Measurements from ENCODE around the gene BNIPL.

DNA sequence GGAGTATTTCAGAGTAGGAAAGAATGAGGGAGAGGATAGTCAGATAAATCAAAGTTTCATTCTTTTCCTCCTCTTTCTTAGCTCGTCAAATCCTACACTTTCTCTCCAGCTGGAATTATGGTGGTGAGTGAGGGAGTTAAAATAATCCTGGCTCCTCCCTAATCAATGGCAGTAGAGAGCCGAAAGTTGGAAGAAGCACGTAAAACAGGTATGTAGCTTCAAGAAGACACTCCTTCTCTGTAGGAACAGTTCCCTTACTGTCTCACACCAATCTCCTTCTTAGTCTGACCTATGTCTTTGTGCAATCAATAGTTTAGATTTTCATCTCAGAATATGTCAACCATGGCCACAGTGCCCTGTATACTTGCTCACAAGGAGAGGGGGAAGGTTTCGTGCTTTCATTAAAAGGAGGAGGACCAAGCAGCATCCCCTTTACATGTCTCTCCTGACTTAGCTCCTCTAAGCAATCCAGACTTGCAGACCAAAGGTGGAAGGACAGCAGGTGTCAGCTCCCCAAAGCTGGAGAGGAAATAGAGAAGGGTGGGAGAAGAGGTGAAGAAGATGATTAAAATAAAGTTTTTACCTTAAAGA, 30.6 kb upstream of the BNIPL start:
- TF ChIP-seq, protein P1, sequence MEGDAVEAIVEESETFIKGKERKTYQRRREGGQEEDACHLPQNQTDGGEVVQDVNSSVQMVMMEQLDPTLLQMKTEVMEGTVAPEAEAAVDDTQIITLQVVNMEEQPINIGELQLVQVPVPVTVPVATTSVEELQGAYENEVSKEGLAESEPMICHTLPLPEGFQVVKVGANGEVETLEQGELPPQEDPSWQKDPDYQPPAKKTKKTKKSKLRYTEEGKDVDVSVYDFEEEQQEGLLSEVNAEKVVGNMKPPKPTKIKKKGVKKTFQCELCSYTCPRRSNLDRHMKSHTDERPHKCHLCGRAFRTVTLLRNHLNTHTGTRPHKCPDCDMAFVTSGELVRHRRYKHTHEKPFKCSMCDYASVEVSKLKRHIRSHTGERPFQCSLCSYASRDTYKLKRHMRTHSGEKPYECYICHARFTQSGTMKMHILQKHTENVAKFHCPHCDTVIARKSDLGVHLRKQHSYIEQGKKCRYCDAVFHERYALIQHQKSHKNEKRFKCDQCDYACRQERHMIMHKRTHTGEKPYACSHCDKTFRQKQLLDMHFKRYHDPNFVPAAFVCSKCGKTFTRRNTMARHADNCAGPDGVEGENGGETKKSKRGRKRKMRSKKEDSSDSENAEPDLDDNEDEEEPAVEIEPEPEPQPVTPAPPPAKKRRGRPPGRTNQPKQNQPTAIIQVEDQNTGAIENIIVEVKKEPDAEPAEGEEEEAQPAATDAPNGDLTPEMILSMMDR (IDR thresholded peaks at IDR 0.05; ENCODE audit: insufficient read depth, low read length, poor library complexity, severe bottlenecking) = no peak
- TF ChIP-seq EZH2phosphoT487 (conservative IDR thresholded peaks at IDR 0.05; ENCODE audit: low read length) = no peak

Data from SU-DHL-6 (cell line).